ENCODE results near the gene MTLN.
"Not testable (repeated sequence)": the region's sequence is repeated elsewhere in the genome, so short reads cannot be mapped to it uniquely, and the experiment has no call there.

Gene MTLN

DNA sequence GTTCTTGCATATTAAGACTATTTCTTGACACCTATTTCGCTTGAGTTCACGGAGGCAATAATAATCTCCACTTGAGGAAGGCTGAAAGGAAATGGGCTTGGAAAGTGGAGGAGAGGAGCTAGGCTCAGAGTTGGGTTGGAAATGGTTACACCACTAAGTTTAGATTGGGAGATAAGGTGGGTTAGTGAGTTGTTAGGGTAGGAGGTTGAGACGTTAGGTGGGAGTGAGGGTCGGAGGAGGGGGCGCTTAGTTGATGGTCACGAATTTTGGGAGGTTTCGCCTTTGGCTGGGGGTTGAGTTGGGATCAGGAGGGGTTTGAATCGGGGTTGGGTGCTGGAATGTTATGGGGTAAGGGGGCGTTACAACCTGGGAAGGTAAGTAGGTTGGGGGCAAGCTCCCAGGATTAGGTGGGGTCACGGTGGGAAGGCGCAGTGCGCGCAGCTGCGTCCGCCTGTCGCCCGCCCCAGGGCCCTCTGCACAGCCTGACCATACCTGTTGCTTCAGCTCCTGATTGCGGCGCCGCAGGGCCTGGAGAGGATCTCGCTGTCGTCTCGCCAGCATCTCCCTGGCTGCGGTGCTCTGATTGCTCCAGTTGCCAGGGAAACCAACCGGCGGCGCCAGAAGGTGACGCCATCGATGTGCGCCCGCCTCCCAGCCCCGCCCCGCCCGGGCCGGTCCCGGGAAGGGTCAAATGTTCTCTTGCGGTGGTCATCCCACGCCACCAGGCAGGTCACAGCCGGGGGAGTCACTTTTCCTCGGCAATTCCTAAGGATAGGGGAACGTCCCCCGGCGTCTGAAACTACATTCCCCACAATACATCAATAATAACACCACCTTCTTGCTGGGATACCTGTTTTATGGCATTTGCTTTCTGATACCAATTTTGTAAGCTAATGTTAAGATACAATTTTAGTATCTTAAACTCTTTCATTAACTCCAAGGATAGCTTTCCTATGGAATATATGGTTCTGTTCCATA lies 7.7 kb downstream of the MTLN start, which contains the start of gene NPHP1:
TSS of gene NPHP1 (minus strand) at position 606 of the 978 bp plus-strand sequence. CDS start at position 561, 45 bp downstream.
- Histone ChIP-seq H3K9me3 (ENCODE audit: control insufficient read depth in 1 of 2, low read length in 2 of 2) (no peaks in the 10 kb centered on the region), H3K4me1 (ENCODE audit: control insufficient read depth in 1 of 2, insufficient read depth in 2 of 2, low read length in 2 of 2) (peaks cover 8% of the 10 kb centered on the region in 2 donors), H3K27ac (ENCODE audit: low read depth, low read length) (no peak within 1 kb of the TSS), H3K36me3 (ENCODE audit: control insufficient read depth in 1 of 2, insufficient read depth in 2 of 2, low read length in 2 of 2) (peaks cover 0 to 7% of the 10 kb centered on the region in 2 donors), H3K27me3 (ENCODE audit: control insufficient read depth in 1 of 2, insufficient read depth in 2 of 2, low read length in 2 of 2) (no peaks in the 10 kb centered on the region), H3K9ac (ENCODE audit: low read depth in 1 of 2, low read length in 2 of 2) (peak within 1 kb of the TSS; percentile 45 to 73), H3K4me3 (ENCODE audit: low read depth in 1 of 2, low read length in 2 of 2) (peak within 1 kb of the TSS; percentile 84 to 92)

DNA sequence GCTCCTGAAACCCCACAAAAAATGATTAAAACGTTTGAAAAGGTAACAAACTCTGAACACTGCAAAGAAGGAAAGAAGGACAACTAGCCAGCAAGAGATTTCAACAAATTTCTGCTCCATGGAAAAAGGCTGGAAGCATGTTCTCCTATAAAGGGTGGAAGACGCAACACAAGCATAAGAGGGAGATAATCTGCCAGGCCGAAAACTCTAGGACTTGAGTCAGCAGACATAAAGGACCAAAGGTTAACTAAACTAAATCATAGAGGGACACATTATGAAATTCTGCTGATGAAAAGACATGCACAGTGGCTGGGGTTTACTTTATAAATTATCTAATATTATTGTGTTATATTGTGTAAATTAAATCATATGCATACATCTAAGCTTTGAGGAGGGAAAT lies 14.3 kb downstream of the MTLN start:
- H3K4me3 ChIP-seq (ENCODE audit: low read depth in 1 of 2, low read length in 2 of 2): no peak overlapping the region
- no peaks in the 10 kb centered on the region for H3K27me3 ChIP-seq (ENCODE audit: control insufficient read depth in 1 of 2, insufficient read depth in 2 of 2, low read length in 2 of 2)
- no peak overlapping the region for H3K27ac ChIP-seq (ENCODE audit: low read depth, low read length)
- no peaks in the 10 kb centered on the region for H3K9me3 ChIP-seq (ENCODE audit: control insufficient read depth in 1 of 2, low read length in 2 of 2)
- no peaks in the 10 kb centered on the region for H3K36me3 ChIP-seq (ENCODE audit: control insufficient read depth in 1 of 2, insufficient read depth in 2 of 2, low read length in 2 of 2)
- no peak overlapping the region for H3K9ac ChIP-seq (ENCODE audit: low read depth in 1 of 2, low read length in 2 of 2)
- H3K4me1 ChIP-seq (ENCODE audit: control insufficient read depth in 1 of 2, insufficient read depth in 2 of 2, low read length in 2 of 2): no peaks in the 10 kb centered on the region

DNA sequence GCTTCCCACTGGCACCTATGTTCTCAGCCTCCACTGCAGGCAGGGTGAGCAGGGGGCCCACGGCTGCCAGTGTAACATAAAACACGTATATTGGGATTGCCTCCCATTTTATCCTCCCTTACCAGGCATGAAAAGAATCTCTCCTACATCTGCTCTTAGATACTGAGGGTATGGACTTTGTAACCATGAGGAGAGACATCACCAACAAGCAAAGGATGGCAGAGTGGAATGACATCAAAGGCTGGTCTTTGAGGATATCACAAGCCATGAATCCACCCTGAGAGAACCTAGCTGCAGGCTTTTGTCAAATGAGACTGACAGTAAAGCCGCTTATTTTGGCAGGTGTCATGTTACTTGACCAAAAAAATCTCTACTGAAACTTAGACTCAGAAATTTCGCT lies 14.9 kb downstream of the MTLN start:
- no peaks in the 10 kb centered on the region for H3K9me3 ChIP-seq (ENCODE audit: control insufficient read depth in 1 of 2, low read length in 2 of 2)
- no peak overlapping the region for H3K27ac ChIP-seq (ENCODE audit: low read depth, low read length)
- no peaks in the 10 kb centered on the region for H3K36me3 ChIP-seq (ENCODE audit: control insufficient read depth in 1 of 2, insufficient read depth in 2 of 2, low read length in 2 of 2)
- H3K27me3 ChIP-seq (ENCODE audit: control insufficient read depth in 1 of 2, insufficient read depth in 2 of 2, low read length in 2 of 2): no peaks in the 10 kb centered on the region
- no peak overlapping the region for H3K9ac ChIP-seq (ENCODE audit: low read depth in 1 of 2, low read length in 2 of 2)
- H3K4me3 ChIP-seq (ENCODE audit: low read depth in 1 of 2, low read length in 2 of 2): no peak overlapping the region
- H3K4me1 ChIP-seq (ENCODE audit: control insufficient read depth in 1 of 2, insufficient read depth in 2 of 2, low read length in 2 of 2): no peaks in the 10 kb centered on the region

DNA sequence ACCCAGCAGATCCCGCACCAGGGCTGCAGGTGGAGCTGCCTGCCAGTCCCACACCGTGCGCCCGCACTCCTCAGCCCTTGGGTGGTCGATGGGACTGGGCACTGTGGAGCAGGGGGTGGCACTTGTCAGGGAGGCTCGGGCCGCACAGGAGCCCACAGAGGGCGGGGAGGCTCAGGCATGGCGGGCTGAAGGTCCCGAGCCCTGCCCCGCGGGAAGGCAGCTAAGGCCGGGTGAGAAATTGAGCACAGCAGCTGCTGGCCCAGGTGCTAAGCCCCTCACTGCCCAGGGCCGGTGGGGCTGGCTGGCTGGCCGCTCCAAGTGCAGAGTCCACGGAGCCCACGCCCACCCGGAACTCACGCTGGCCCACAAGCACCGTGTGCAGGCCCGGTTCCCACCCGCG lies 22.2 kb downstream of the MTLN start:
- not testable (repeated sequence) for H3K9me3 ChIP-seq (ENCODE audit: control insufficient read depth in 1 of 2, low read length in 2 of 2); H3K36me3 ChIP-seq (ENCODE audit: control insufficient read depth in 1 of 2, insufficient read depth in 2 of 2, low read length in 2 of 2); H3K27me3 ChIP-seq (ENCODE audit: control insufficient read depth in 1 of 2, insufficient read depth in 2 of 2, low read length in 2 of 2); H3K4me1 ChIP-seq (ENCODE audit: control insufficient read depth in 1 of 2, insufficient read depth in 2 of 2, low read length in 2 of 2); H3K9ac ChIP-seq (ENCODE audit: low read depth in 1 of 2, low read length in 2 of 2); H3K4me3 ChIP-seq (ENCODE audit: low read depth in 1 of 2, low read length in 2 of 2); H3K27ac ChIP-seq (ENCODE audit: low read depth, low read length)

DNA sequence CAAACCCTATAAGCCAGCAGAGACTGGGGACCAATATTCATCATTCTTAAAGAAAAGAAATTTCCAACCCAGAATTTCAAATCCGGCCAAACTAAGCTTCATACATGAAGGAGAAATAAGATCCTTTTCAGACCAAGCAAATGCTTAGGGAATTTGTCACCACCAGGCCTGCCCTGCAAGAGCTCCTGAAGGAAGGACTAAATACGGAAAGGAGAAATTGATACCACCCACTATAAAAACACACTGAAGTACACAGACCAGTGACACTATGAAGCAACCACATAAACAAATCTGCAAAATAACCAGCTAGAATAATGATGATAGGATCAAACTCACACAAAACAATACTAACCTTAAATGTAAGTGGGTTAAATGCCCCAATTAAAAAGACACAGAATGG lies 29.9 kb downstream of the MTLN start:
- Histone ChIP-seq H3K27me3 (ENCODE audit: control insufficient read depth in 1 of 2, insufficient read depth in 2 of 2, low read length in 2 of 2) (no peaks in the 10 kb centered on the region), H3K27ac (ENCODE audit: low read depth, low read length) (no peak overlapping the region), H3K9me3 (ENCODE audit: control insufficient read depth in 1 of 2, low read length in 2 of 2) (peaks cover 0 to 8% of the 10 kb centered on the region in 2 donors), H3K4me1 (ENCODE audit: control insufficient read depth in 1 of 2, insufficient read depth in 2 of 2, low read length in 2 of 2) (no peaks in the 10 kb centered on the region), H3K4me3 (ENCODE audit: low read depth in 1 of 2, low read length in 2 of 2) (no peak overlapping the region), H3K36me3 (ENCODE audit: control insufficient read depth in 1 of 2, insufficient read depth in 2 of 2, low read length in 2 of 2) (no peaks in the 10 kb centered on the region), H3K9ac (ENCODE audit: low read depth in 1 of 2, low read length in 2 of 2) (no peak overlapping the region)

DNA sequence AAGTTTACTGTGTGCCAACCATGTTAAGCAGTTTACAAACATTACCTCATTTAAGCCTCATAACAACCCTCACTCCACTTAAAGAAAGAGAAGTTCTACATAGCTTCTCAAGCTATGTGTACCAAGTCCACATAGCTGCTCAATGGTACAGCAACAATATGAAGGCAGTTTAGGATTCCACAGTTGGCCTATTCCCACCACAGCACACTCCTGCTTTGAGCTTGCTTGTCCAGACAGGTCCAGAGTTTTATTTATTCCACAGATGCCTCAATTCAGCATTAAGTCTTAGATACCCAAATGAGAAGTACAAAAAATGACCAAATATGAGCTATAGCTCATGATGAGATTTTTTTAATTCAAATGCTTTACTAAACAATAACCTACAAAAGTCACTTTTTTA lies 32.3 kb downstream of the MTLN start:
- H3K9me3 ChIP-seq (ENCODE audit: control insufficient read depth in 1 of 2, low read length in 2 of 2): peaks cover 0 to 8% of the 10 kb centered on the region in 2 donors
- no peaks in the 10 kb centered on the region for H3K4me1 ChIP-seq (ENCODE audit: control insufficient read depth in 1 of 2, insufficient read depth in 2 of 2, low read length in 2 of 2)
- H3K27me3 ChIP-seq (ENCODE audit: control insufficient read depth in 1 of 2, insufficient read depth in 2 of 2, low read length in 2 of 2): no peaks in the 10 kb centered on the region
- no peak overlapping the region for H3K27ac ChIP-seq (ENCODE audit: low read depth, low read length)
- H3K36me3 ChIP-seq (ENCODE audit: control insufficient read depth in 1 of 2, insufficient read depth in 2 of 2, low read length in 2 of 2): no peaks in the 10 kb centered on the region
- H3K4me3 ChIP-seq (ENCODE audit: low read depth in 1 of 2, low read length in 2 of 2): no peak overlapping the region
- H3K9ac ChIP-seq (ENCODE audit: low read depth in 1 of 2, low read length in 2 of 2): no peak overlapping the region

DNA sequence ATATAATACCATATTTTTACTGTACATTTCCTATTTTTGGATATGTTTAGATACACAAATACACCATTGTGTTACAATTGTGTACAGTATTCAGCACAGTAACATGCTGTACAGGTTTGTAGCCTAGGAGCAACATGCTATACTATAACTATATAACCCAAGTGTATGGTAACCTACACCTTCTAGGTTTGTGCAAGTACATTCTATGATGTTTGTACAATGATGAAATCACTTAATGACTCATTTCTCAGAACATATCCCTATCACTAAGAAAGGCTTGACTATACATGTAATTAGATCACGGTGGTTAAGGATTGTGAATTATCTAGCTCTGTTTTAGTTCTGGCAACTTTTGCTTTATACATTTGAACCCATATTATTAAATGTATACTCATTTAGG lies 38.8 kb downstream of the MTLN start:
- Histone ChIP-seq H3K9ac (ENCODE audit: low read depth in 1 of 2, low read length in 2 of 2) (no peak overlapping the region), H3K36me3 (ENCODE audit: control insufficient read depth in 1 of 2, insufficient read depth in 2 of 2, low read length in 2 of 2) (no peaks in the 10 kb centered on the region), H3K4me3 (ENCODE audit: low read depth in 1 of 2, low read length in 2 of 2) (no peak overlapping the region), H3K4me1 (ENCODE audit: control insufficient read depth in 1 of 2, insufficient read depth in 2 of 2, low read length in 2 of 2) (no peaks in the 10 kb centered on the region), H3K27ac (ENCODE audit: low read depth, low read length) (no peak overlapping the region), H3K9me3 (ENCODE audit: control insufficient read depth in 1 of 2, low read length in 2 of 2) (no peaks in the 10 kb centered on the region), H3K27me3 (ENCODE audit: control insufficient read depth in 1 of 2, insufficient read depth in 2 of 2, low read length in 2 of 2) (no peaks in the 10 kb centered on the region)

DNA sequence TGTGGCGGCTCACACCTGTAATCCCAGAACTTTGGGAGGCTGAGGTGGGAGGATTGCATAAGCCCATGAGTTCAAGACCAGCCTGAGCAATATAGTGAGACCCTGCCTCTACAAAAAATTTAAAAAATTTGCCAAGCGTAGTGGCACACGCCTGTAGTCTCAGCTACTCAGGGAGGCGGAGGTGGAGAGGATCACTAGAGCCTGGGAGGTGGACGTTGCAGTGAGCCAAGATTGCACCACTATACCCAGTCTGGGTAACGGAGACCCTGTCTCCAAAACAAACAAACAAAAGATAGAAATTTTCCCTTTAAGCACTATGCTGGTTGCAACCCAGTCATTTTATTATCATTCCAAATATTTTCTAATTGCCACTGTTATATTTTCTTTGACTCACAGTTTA lies 39.8 kb downstream of the MTLN start:
- Histone ChIP-seq H3K4me1 (ENCODE audit: control insufficient read depth in 1 of 2, insufficient read depth in 2 of 2, low read length in 2 of 2) (no peaks in the 10 kb centered on the region), H3K9me3 (ENCODE audit: control insufficient read depth in 1 of 2, low read length in 2 of 2) (no peaks in the 10 kb centered on the region), H3K27me3 (ENCODE audit: control insufficient read depth in 1 of 2, insufficient read depth in 2 of 2, low read length in 2 of 2) (no peaks in the 10 kb centered on the region), H3K27ac (ENCODE audit: low read depth, low read length) (no peak overlapping the region), H3K9ac (ENCODE audit: low read depth in 1 of 2, low read length in 2 of 2) (no peak overlapping the region), H3K36me3 (ENCODE audit: control insufficient read depth in 1 of 2, insufficient read depth in 2 of 2, low read length in 2 of 2) (no peaks in the 10 kb centered on the region), H3K4me3 (ENCODE audit: low read depth in 1 of 2, low read length in 2 of 2) (no peak overlapping the region)

DNA sequence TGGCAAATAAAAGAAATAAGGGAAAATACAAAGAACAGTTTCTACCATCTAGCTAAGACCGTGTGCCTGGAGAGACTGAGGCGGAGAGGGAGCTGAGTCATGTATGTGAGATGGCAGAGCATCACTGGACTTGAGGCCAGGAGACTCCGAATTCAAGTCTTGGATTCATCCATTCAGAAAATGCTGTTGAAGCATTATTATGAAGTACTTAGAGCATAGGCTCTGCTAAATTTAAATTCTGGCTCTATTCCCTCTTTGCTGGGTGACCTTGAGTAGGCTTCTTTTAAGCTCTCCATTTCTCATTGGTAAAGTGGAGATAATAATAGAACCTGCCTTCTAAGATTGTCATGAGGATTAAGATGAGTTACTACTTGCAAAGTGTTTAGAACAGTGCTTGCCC lies 42.2 kb downstream of the MTLN start:
- Histone ChIP-seq H3K4me3 (ENCODE audit: low read depth in 1 of 2, low read length in 2 of 2) (no peak overlapping the region), H3K27me3 (ENCODE audit: control insufficient read depth in 1 of 2, insufficient read depth in 2 of 2, low read length in 2 of 2) (no peaks in the 10 kb centered on the region), H3K36me3 (ENCODE audit: control insufficient read depth in 1 of 2, insufficient read depth in 2 of 2, low read length in 2 of 2) (no peaks in the 10 kb centered on the region), H3K27ac (ENCODE audit: low read depth, low read length) (no peak overlapping the region), H3K4me1 (ENCODE audit: control insufficient read depth in 1 of 2, insufficient read depth in 2 of 2, low read length in 2 of 2) (no peaks in the 10 kb centered on the region), H3K9ac (ENCODE audit: low read depth in 1 of 2, low read length in 2 of 2) (no peak overlapping the region), H3K9me3 (ENCODE audit: control insufficient read depth in 1 of 2, low read length in 2 of 2) (no peaks in the 10 kb centered on the region)

DNA sequence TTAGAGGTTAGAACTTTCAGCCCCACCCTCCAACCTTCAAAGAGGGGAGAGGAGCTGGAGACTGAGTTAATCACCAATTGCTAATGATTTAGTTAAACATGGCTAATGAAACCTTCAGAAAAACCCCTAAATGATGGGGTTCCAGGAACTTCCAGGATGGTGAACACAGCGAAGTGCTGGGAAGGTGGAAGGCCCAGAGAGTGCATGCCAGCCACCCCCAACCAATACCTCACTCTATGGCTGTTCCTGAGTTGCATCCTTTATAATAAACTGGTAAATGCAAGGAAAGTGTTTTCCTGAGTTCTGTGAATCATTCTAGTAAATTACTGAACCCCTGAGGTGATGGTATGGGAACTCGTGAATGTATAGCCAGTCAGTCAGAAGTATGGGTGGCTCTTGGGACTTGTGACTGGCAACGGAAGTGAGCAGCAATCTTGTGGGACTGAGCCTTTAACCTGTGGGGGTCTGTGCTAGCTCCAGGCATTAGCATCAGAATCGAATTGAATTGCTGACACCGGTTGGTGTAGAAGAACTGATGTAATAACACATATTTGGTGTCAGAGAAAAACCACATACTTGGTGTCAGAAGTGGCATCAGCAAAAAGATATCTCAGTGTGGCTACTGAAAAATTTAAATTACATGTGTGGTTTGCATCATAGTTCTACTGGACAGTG lies 44.9 kb downstream of the MTLN start:
- Histone ChIP-seq H3K9ac (ENCODE audit: low read depth in 1 of 2, low read length in 2 of 2) (no peak overlapping the region), H3K27me3 (ENCODE audit: control insufficient read depth in 1 of 2, insufficient read depth in 2 of 2, low read length in 2 of 2) (no peaks in the 10 kb centered on the region), H3K9me3 (ENCODE audit: control insufficient read depth in 1 of 2, low read length in 2 of 2) (no peaks in the 10 kb centered on the region), H3K4me3 (ENCODE audit: low read depth in 1 of 2, low read length in 2 of 2) (no peak overlapping the region), H3K36me3 (ENCODE audit: control insufficient read depth in 1 of 2, insufficient read depth in 2 of 2, low read length in 2 of 2) (no peaks in the 10 kb centered on the region), H3K4me1 (ENCODE audit: control insufficient read depth in 1 of 2, insufficient read depth in 2 of 2, low read length in 2 of 2) (no peaks in the 10 kb centered on the region), H3K27ac (ENCODE audit: low read depth, low read length) (no peak overlapping the region)
